ENCODE data around the gene JARID2. TPM values are rescaled to one million over a fixed set of nuclear protein-coding genes. Genes with fewer than 3 reads are reported as not detected.

The JARID2 gene
- total RNA-seq, 4 donors from 2014 or later = 10.8 to 31.6 (median 14.3) TPM

DNA sequence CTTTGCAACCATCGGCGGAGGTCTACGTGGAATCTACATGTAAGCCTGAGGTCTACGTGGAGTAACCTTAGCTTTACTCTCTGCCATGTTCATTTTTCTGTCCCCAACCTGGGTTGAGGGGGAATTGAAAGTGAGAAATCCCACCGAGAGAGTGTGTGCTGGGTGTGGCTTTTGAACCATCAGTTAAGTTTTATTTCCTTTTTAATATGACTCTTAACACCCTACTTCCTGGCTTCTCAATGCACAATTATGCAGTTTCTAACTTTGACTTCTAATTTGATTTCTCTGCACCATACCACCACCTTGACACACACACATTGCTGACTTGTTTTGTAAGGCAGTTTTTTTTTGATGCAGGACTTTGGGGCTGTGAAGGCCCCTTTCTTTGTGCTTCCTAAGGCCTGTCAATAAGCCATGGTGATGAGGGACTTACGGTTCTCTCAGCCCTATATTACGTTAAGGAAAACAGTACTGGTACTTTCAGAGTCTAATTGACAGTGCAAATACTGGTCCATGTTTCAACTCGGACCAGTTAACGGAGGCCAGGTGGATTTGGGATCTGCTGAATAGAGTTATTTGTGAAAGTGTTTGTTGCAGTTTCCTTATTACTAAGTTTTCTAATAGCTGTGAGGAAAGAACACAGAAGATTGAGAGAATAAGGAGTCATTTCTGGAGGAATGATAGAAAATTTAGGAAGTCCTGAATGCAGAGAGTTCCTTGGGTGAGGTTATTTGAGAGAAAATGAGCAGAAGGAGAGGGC is 206.5 kb downstream of the JARID2 start:
- ATAC-seq (ENCODE audit: low FRiP score) = no peak
- TF ChIP-seq, protein P1, sequence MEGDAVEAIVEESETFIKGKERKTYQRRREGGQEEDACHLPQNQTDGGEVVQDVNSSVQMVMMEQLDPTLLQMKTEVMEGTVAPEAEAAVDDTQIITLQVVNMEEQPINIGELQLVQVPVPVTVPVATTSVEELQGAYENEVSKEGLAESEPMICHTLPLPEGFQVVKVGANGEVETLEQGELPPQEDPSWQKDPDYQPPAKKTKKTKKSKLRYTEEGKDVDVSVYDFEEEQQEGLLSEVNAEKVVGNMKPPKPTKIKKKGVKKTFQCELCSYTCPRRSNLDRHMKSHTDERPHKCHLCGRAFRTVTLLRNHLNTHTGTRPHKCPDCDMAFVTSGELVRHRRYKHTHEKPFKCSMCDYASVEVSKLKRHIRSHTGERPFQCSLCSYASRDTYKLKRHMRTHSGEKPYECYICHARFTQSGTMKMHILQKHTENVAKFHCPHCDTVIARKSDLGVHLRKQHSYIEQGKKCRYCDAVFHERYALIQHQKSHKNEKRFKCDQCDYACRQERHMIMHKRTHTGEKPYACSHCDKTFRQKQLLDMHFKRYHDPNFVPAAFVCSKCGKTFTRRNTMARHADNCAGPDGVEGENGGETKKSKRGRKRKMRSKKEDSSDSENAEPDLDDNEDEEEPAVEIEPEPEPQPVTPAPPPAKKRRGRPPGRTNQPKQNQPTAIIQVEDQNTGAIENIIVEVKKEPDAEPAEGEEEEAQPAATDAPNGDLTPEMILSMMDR (IDR thresholded peaks at IDR 0.05) = no peak
- DNase-seq (ENCODE audit: low spot score) = no peak

DNA sequence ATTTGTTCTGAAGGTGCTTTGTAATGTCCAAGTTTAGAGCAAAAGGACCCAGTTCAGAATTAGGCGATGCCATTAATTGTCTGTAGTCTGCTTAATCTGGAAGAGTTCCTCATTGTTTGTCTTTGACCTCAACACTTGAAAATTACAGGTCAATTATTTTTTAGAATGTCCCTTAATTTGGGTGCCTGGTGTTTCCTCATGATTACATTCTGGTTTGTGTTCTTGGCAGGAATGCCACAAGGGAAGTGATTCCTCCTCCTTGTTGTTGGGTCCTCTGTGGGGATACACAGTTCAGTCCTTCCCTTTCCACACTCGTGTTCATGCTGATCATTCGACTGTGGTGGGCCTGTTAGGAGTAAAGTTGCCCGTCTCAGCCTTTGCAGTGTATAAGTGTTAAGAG is 207.3 kb downstream of the JARID2 start:
- DNase-seq (ENCODE audit: low spot score) = no peak
- no peak for ATAC-seq (ENCODE audit: low FRiP score)
- TF ChIP-seq, protein P1 (IDR thresholded peaks at IDR 0.05) = no peak

DNA sequence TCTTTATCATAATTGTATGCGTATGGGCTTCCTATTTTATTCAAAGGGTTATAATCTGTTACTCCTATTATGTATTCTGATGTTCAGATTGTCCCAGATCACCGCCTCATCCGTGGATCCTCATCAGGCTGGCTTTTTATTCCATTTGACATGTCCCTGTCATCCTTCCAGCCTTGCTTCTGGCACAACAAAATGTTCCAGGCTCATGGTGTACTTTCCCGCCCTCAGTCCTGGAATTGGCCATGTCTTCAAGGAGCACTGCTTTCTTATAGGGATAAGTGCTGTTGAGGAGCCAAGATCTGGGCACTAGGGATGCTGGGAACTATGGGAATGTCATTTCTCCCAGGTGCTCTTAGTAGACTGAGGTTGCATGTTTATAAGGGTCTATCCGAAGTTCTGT is 207.8 kb downstream of the JARID2 start:
- DNase-seq (ENCODE audit: low spot score) (no peak), ATAC-seq (ENCODE audit: low FRiP score) (no peak)
- TF ChIP-seq, protein P1 (IDR thresholded peaks at IDR 0.05) = no peak

DNA sequence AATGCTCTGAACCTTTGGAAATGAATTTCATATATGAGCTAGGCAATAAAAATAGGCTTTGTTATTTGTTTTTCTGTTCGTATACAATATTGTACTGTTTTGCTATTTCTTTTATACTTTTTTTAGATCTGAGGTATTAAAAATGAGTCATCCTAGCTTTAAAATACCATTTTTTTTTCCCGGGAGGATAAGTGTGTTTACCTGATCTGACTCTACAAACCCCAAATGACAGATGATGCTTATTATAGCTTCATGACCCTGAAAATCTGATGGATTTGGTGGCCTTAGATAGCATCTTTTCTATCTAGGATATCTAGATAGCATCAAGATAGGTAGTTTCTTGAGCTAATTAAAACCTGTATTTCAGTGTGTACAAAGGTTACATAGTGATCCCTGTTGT is 210.6 kb downstream of the JARID2 start:
- ATAC-seq (ENCODE audit: low FRiP score) (no peak), DNase-seq (ENCODE audit: low spot score) (no peak)
- TF ChIP-seq, protein P1 (IDR thresholded peaks at IDR 0.05) = no peak

DNA sequence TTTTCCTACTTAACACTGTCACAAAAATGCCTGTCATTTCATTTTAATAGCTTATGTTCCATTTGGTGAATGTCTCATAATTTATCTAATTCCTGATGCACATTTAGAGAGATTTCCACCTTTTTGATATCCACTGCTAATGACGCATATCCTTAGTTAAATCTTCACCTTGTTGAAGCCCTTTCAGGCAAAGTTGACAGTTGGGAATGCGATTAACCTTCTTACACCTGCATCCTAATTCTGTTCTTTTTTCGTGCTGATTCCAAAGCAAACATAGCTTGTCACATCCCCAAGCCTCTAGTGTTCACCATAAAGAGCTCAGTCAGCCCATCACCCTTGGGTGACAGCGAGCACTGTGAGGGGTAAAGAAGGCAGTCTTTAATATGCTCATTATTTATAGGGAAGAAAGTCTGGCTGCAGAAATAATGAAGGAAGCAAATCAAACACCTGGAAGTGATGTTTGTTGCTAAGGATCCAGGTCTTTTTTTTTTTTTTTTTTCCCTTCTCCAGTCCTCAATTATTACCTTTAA is 211.3 kb downstream of the JARID2 start:
- TF ChIP-seq, protein P1 (IDR thresholded peaks at IDR 0.05) = no peak
- ATAC-seq (ENCODE audit: low FRiP score) (no peak), DNase-seq (ENCODE audit: low spot score) (no peak)

DNA sequence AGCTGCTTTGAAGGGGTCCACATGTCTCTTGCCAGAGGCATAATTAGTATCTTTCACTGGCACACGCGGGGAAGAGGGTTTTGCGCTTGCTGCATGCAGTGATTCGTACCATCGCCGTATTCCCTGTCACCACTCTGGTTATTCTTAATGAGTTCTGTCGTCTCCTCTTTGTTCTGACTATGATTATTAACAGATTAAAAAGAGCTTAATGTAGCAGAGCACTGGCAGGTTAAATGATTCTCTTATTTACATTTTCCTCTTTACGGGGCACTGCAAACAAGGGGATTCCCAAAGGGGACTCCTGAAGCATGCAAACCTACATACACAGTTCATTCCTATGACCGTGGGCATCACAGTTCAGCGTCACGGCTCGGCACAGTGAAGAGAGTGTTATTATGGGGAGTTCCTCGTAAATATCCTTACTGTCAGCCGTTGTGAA is 212.2 kb downstream of the JARID2 start:
- DNase-seq (ENCODE audit: low spot score) (no peak), ATAC-seq (ENCODE audit: low FRiP score) (no peak)
- TF ChIP-seq, protein P1 (IDR thresholded peaks at IDR 0.05) = no peak
